Measurements from ENCODE around the gene TNRC6C. TPM values are rescaled to one million over a fixed set of nuclear protein-coding genes. Genes with fewer than 3 reads are reported as not detected.

The TNRC6C gene
- total RNA-seq, 4 donors from 2014 or later = 15.8 to 30.3 (median 27.7) TPM

DNA sequence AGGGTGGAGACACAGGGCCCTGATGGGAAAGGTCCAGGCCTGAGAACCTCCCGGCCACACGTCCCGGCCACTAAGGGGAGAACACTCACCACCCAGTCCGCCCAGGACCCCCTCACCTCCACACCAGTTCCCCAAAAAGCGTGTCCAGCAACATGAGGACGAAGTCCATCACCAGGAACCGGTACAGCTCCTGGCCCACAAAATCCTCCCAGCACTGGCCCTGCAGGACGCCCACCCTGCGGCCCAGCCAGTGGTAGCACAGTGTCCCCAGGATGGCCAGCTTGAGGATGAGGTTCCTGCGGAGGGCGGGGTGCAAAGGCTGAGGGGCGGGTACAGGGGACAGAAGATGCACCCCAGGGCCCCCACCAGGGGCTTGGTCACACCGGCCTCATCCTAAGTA lies 162.0 kb downstream of the TNRC6C start:
- peaks cover 0 to 62% of the 10 kb centered on the region in 2 donors for H3K36me3 ChIP-seq
- H3K4me3 ChIP-seq = no peak overlapping the region
- 100% methylated on average over 1 of the region's 13 CpGs; no CpG with 5 or more reads in 1 of the 2 donors for WGBS, 2 donors (ENCODE audit: low coverage in 1 of 2)
- H3K27me3 ChIP-seq = no peaks in the 10 kb centered on the region
- peaks cover 0 to 28% (median 0%) of the 10 kb centered on the region in 3 donors for H3K4me1 ChIP-seq
- ATAC-seq = no peak
- TF ChIP-seq POLR2A (IDR thresholded peaks at IDR 0.05) (no peak), EP300 (IDR thresholded peaks at IDR 0.05) (no peak), POLR2AphosphoS5 (IDR thresholded peaks at IDR 0.05) (no peak)
- TF ChIP-seq, protein P1, sequence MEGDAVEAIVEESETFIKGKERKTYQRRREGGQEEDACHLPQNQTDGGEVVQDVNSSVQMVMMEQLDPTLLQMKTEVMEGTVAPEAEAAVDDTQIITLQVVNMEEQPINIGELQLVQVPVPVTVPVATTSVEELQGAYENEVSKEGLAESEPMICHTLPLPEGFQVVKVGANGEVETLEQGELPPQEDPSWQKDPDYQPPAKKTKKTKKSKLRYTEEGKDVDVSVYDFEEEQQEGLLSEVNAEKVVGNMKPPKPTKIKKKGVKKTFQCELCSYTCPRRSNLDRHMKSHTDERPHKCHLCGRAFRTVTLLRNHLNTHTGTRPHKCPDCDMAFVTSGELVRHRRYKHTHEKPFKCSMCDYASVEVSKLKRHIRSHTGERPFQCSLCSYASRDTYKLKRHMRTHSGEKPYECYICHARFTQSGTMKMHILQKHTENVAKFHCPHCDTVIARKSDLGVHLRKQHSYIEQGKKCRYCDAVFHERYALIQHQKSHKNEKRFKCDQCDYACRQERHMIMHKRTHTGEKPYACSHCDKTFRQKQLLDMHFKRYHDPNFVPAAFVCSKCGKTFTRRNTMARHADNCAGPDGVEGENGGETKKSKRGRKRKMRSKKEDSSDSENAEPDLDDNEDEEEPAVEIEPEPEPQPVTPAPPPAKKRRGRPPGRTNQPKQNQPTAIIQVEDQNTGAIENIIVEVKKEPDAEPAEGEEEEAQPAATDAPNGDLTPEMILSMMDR (IDR thresholded peaks at IDR 0.05) = no peak
- H3K27ac ChIP-seq = no peak overlapping the region
- no peaks in the 10 kb centered on the region for H3K9me3 ChIP-seq

- H3K9me3 ChIP-seq = no peaks in the 10 kb centered on the region
- 90% methylated on average over 2 of the region's 35 CpGs; no CpG with 5 or more reads in 1 of the 2 donors for WGBS, 2 donors (ENCODE audit: low coverage in 1 of 2)
- H3K27ac ChIP-seq = no peak overlapping the region
- H3K4me1 ChIP-seq = peaks cover 0 to 34% (median 5%) of the 10 kb centered on the region in 3 donors
- no peak overlapping the region for H3K4me3 ChIP-seq
- TF ChIP-seq EP300 (IDR thresholded peaks at IDR 0.05) (no peak), POLR2A (IDR thresholded peaks at IDR 0.05) (no peak), POLR2AphosphoS5 (IDR thresholded peaks at IDR 0.05) (no peak)
- TF ChIP-seq, protein P1 (IDR thresholded peaks at IDR 0.05) = no peak
- ATAC-seq = no peak
- H3K36me3 ChIP-seq = peaks cover 0 to 66% of the 10 kb centered on the region in 2 donors
- no peaks in the 10 kb centered on the region for H3K27me3 ChIP-seq
These were observed 162.7 kb downstream of the TNRC6C start for GRCh38 chr17:78120971-78121800.

DNA sequence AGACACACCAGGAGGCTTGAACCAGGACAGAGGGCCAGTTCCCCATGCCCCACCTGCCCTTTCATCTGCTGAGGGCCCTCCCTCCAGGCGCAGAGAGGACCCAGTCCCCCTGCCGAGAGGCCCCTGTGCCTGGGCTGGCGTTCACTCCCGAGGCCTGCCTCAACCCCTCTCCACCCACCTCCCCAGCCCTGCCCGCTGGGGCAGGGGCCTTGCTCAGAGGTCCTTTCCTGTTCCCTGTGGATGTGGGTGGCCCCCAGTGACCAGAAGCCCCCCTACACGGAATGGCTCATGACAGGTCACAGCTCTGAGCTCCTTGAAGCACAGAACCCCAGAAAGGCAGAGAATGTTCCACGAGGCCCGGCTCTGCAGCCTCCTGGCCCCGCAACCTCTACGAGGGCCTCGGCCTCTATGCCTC lies 163.3 kb downstream of the TNRC6C start:
- WGBS, 2 donors (ENCODE audit: low coverage in 1 of 2) = 58% methylated on average over 5 of the region's 11 CpGs; no CpG with 5 or more reads in 1 of the 2 donors
- TF ChIP-seq, protein P1 (IDR thresholded peaks at IDR 0.05) = no peak
- TF ChIP-seq POLR2AphosphoS5 (IDR thresholded peaks at IDR 0.05) = no peak
- TF ChIP-seq POLR2A (IDR thresholded peaks at IDR 0.05) = no peak
- no peak for TF ChIP-seq EP300 (IDR thresholded peaks at IDR 0.05)
- no peak for ATAC-seq
- H3K4me1 ChIP-seq = peaks cover 0 to 41% (median 9%) of the 10 kb centered on the region in 3 donors
- no peaks in the 10 kb centered on the region for H3K9me3 ChIP-seq
- peaks cover 0 to 66% of the 10 kb centered on the region in 2 donors for H3K36me3 ChIP-seq
- no peak overlapping the region for H3K27ac ChIP-seq
- H3K4me3 ChIP-seq = no peak overlapping the region
- H3K27me3 ChIP-seq = peaks cover 1% of the 10 kb centered on the region

DNA sequence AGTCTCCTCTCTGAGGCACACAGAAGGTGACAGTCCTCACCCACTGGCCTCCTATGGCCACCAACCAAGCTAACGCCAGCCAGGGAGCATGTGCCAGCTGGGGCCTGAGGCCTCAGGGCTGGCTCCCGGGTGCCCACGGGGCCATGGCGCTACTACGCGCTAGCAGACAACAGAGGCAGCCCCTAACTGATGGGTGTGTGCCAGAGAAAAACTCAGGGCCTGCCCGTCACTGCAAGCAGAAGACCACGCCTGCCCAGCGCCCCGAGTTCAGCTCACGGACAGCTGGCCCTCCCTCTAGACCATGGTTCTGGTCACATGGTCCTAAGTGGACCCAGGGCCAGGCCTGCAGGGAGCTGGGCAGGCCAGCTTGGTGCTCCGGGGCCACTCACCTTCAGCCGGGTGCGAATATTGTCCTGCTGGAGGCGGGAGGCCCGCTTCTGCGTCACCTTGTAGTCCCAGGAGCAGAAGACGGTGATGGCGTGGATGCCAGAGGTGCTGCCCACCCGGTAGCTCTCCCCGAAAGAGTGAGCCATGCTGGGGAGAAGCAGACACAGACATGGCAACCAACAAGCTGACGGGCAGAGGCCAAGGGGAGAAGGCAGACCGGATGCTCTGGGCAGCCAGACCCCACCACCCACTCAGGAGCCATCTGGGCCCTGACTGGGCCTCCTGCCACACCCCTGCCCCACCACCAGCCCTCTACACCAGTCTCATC lies 163.9 kb downstream of the TNRC6C start:
- no peak for ATAC-seq

DNA sequence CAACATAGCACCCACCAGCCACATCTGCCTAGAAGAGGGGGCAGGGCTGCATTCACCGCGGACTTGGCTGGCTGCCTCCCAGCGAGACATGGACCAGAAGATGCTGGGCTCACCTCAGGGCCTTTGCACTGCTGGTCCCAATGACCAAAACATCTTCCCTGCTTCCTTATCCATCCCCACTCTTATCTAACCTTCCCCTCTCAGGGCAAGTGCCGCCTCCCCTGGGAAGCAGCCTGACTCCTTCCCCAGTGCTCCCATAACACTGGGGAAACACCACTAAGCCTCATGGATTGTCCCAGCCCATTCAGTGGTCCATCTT lies 164.4 kb downstream of the TNRC6C start:
- H3K4me1 ChIP-seq = peaks cover 0 to 42% (median 12%) of the 10 kb centered on the region in 3 donors
- WGBS, 2 donors (ENCODE audit: low coverage in 1 of 2) = 100% methylated on average over 3 of the region's 4 CpGs; no CpG with 5 or more reads in 1 of the 2 donors
- H3K4me3 ChIP-seq = no peak overlapping the region
- TF ChIP-seq EP300 (IDR thresholded peaks at IDR 0.05) = no peak
- no peak for TF ChIP-seq POLR2AphosphoS5 (IDR thresholded peaks at IDR 0.05)
- no peak for TF ChIP-seq POLR2A (IDR thresholded peaks at IDR 0.05)
- TF ChIP-seq, protein P1 (IDR thresholded peaks at IDR 0.05) = no peak
- no peaks in the 10 kb centered on the region for H3K9me3 ChIP-seq
- peaks cover 0 to 66% of the 10 kb centered on the region in 2 donors for H3K36me3 ChIP-seq
- peaks cover 12% of the 10 kb centered on the region for H3K27me3 ChIP-seq
- no peak overlapping the region for H3K27ac ChIP-seq
- ATAC-seq = no peak

More for the DNA sequence above, 163.9 kb downstream of the TNRC6C start:
- no peak for TF ChIP-seq POLR2AphosphoS5 (IDR thresholded peaks at IDR 0.05)
- peaks cover 0 to 66% of the 10 kb centered on the region in 2 donors for H3K36me3 ChIP-seq
- H3K4me3 ChIP-seq = no peak overlapping the region
- no peaks in the 10 kb centered on the region for H3K9me3 ChIP-seq
- peaks cover 7% of the 10 kb centered on the region for H3K27me3 ChIP-seq
- WGBS, 2 donors (ENCODE audit: low coverage in 1 of 2) = 80% methylated on average over 2 of the region's 23 CpGs; no CpG with 5 or more reads in 1 of the 2 donors
- peaks cover 0 to 42% (median 11%) of the 10 kb centered on the region in 3 donors for H3K4me1 ChIP-seq
- no peak overlapping the region for H3K27ac ChIP-seq
